Omental fat pad (tissue), 4 donors: ENCODE data around the gene FOXB2. TPM values are rescaled to one million over a fixed set of nuclear protein-coding genes. Genes with fewer than 3 reads are reported as not detected.

Experiments
- ATAC-seq: fragments of 150-250 bp; one replicate; pipeline ENCODE4 v1.9.1; 2016; ENCODE audit warnings: mild to moderate bottlenecking, moderate library complexity; ENCODE audit not compliant: low FRiP score
- DNase-seq: peaks from one replicate; pipeline ENCODE4 v3.0.0-alpha.2; 2019; ENCODE audit warnings: low spot score
- total RNA-seq, 4 donors: library from RNA; depleted of rRNA; stranded (reverse); fragments of >200 nt; gene quantifications; one replicate each; pipeline ENCODE4 v1.1.0, GENCODE V29; 2016
- TF ChIP-seq, protein P1 (sequence below), 3 donors: fragments of 450-650 bp; IDR thresholded peaks; one replicate each; pipeline ENCODE4 v1.5.1; 2016 to 2017; ENCODE audit warnings: antibody characterized with exemption in 3 of 3, mild to moderate bottlenecking in 3 of 3, moderate library complexity in 2 of 3

The FOXB2 gene
- total RNA-seq, 4 donors from 2014 or later = not detected

GRCh38 chr9:77010527-77010926 is 8.9 kb upstream of the FOXB2 start:
- ATAC-seq (no peak), DNase-seq (no peak)
- TF ChIP-seq, protein P1, sequence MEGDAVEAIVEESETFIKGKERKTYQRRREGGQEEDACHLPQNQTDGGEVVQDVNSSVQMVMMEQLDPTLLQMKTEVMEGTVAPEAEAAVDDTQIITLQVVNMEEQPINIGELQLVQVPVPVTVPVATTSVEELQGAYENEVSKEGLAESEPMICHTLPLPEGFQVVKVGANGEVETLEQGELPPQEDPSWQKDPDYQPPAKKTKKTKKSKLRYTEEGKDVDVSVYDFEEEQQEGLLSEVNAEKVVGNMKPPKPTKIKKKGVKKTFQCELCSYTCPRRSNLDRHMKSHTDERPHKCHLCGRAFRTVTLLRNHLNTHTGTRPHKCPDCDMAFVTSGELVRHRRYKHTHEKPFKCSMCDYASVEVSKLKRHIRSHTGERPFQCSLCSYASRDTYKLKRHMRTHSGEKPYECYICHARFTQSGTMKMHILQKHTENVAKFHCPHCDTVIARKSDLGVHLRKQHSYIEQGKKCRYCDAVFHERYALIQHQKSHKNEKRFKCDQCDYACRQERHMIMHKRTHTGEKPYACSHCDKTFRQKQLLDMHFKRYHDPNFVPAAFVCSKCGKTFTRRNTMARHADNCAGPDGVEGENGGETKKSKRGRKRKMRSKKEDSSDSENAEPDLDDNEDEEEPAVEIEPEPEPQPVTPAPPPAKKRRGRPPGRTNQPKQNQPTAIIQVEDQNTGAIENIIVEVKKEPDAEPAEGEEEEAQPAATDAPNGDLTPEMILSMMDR (IDR thresholded peaks at IDR 0.05) = no peak

DNA sequence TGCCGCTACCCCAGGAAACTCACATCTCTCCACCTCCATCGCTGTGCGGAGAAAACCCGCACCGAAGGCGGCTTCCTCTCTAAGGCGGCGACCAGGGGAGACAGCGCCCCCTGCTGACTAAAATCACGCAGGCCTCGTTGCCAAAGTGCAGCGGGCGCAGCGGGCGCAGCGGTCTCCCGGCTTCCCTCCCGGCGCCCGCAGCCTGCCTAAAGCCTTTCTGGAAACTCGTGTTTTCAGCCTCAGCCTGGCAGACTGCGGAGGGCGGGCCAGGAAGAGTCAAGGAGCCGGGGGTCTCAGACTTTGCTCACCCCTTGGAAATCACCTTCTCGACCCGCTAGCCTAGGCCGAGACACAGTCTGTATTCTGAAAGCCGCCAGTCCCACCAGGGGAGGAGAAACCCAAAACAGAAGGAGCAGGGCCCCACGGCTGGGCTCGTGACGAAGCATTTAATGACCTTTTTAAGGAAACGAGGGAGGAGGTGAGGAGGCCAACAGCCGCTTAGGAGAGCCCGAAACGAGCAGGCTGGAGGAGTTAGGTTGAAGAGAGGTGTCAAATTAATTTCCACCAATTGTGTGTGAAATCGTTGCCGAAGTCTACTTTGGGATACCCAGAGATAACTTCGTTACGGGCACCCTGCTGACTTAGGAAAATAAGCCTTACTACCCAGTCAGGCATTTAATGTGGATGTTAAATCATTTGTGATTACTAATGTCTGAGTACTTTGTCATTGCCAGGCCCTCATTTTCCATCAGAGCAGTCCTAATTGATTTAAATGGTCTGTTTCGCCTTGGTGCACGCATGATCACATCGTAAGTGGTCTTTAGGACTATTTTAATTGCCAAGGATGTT is 7.3 kb upstream of the FOXB2 start:
- ATAC-seq (peak; percentile 51), DNase-seq (peak; percentile 49)
- TF ChIP-seq, protein P1 (IDR thresholded peaks at IDR 0.05) = peak in 1 of 3 donors; percentile 53

DNA sequence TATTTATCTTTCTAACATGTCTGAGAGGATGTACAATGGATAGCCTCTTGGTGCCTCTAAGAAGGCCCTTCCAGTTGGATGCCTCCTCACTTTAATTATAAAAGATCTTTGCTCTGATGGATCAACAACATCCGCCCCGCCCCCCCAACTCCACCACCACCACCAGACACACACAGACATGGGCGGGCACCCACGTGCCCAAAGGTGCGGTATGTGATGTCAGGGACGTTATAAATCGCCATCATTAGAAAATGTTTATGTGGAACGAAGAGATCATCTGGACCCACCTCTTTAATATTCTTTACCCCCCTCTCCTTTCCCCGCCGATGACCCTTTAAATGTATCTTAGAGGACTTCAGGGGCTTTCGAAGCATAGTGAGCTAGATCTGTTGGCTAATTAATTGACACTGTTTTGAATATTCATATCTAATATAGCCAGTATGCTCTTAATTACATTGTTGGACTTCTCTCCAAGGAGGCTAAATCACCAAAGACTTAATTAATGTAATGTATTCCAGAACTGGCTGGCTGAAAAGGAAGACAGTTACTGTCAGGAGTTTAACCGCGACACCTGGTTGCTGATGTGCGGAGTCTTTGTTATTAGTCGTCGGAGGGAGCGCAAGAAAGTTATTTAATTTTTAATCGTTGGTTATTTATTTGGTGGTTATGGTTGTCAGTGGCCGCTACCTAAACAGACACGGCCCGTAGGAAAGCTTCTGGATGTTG is 6.1 kb upstream of the FOXB2 start:
- TF ChIP-seq, protein P1 (IDR thresholded peaks at IDR 0.05) = no peak
- ATAC-seq = no peak
- DNase-seq = no peak

- no peak for DNase-seq
- TF ChIP-seq, protein P1 (IDR thresholded peaks at IDR 0.05) = no peak
- ATAC-seq = no peak
Measured at GRCh38 chr9:77013932-77014596, 5.4 kb upstream of the FOXB2 start.

DNA sequence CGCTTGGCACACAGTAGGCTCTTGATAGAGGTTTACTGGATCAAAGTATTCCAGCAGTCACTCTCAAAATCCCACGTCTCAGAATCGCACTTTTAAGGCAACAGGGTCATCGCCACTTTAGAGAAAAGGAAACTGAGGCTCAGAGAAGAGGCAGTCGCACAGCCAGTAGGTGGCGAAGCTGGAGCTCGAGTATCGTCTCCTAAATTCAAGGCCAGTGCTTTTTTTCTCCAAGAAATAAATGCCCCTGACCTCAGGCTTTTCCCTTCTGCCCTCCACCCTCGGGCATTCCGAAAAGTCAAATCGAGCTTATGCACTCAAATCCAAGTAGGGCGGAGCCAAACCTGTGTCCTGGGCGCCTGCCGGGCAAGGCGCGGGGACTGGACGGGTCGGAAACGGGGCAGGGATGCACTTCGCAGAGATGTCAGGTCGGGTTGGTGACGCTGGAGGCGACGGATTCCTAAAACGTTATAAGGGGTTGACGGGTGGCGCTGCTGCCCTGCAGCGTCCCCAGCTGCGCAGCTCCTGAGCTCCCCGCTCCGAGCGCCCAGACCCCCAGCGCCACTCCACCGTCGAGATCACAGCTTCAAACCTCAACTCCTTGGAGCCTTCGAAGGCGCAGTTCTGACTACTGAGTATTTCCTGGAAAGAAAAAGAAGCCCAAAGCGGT is 4.7 kb upstream of the FOXB2 start:
- ATAC-seq (no peak), DNase-seq (no peak)
- TF ChIP-seq, protein P1 (IDR thresholded peaks at IDR 0.05) = no peak

GRCh38 chr9:77015327-77016048 is 4.0 kb upstream of the FOXB2 start:
- no peak for ATAC-seq
- TF ChIP-seq, protein P1 (IDR thresholded peaks at IDR 0.05) = no peak
- DNase-seq = no peak
